ENCODE measurements around the gene TM4SF18.

GRCh38 chr3:149291178-149291577 lies 42.3 kb downstream of the TM4SF18 start:
- TF ChIP-seq, protein P1, sequence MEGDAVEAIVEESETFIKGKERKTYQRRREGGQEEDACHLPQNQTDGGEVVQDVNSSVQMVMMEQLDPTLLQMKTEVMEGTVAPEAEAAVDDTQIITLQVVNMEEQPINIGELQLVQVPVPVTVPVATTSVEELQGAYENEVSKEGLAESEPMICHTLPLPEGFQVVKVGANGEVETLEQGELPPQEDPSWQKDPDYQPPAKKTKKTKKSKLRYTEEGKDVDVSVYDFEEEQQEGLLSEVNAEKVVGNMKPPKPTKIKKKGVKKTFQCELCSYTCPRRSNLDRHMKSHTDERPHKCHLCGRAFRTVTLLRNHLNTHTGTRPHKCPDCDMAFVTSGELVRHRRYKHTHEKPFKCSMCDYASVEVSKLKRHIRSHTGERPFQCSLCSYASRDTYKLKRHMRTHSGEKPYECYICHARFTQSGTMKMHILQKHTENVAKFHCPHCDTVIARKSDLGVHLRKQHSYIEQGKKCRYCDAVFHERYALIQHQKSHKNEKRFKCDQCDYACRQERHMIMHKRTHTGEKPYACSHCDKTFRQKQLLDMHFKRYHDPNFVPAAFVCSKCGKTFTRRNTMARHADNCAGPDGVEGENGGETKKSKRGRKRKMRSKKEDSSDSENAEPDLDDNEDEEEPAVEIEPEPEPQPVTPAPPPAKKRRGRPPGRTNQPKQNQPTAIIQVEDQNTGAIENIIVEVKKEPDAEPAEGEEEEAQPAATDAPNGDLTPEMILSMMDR (IDR thresholded peaks at IDR 0.05), result no peak
- TF ChIP-seq POLR2AphosphoS5 (IDR thresholded peaks at IDR 0.05; ENCODE audit: insufficient read depth in 1 of 2, low read depth in 1 of 2), result no peak

Measured in vagina (tissue), 2 donors.